HG02623 (cell line): ENCODE measurements around the gene GPR55.

Experiments
- ATAC-seq: cut with Tn5 transposase; IDR thresholded peaks from one replicate; pipeline ENCODE4 v1.9.1; 2021; ENCODE audit warnings: moderate library complexity; ENCODE audit not compliant: unreplicated experiment

Gene GPR55

GRCh38 chr2:230920167-230920566, 4.9 kb downstream of the GPR55 start:
- ATAC-seq = no peak

GRCh38 chr2:230919681-230920080, 5.4 kb downstream of the GPR55 start:
- no peak for ATAC-seq

- ATAC-seq = no peak
Measured at GRCh38 chr2:230919240-230919639, 5.8 kb downstream of the GPR55 start.

GRCh38 chr2:230916218-230916617, 8.8 kb downstream of the GPR55 start:
- ATAC-seq = no peak

GRCh38 chr2:230915319-230915718, 9.7 kb downstream of the GPR55 start:
- no peak for ATAC-seq

GRCh38 chr2:230914886-230915285, 10.2 kb downstream of the GPR55 start:
- ATAC-seq = no peak

GRCh38 chr2:230913406-230914143, 11.5 kb downstream of the GPR55 start:
- ATAC-seq = no peak

- ATAC-seq = no peak
Measured at GRCh38 chr2:230912724-230913123, 12.3 kb downstream of the GPR55 start.

GRCh38 chr2:230912046-230912445, 13.0 kb downstream of the GPR55 start:
- no peak for ATAC-seq

GRCh38 chr2:230910546-230911177, 14.4 kb downstream of the GPR55 start:
- ATAC-seq = no peak

GRCh38 chr2:230909841-230910545, 15.0 kb downstream of the GPR55 start:
- ATAC-seq = no peak

GRCh38 chr2:230908595-230909191, 16.3 kb downstream of the GPR55 start:
- no peak for ATAC-seq

GRCh38 chr2:230908092-230908594, 16.9 kb downstream of the GPR55 start:
- ATAC-seq = no peak

- no peak for ATAC-seq
Measured at GRCh38 chr2:230907361-230908091, 17.5 kb downstream of the GPR55 start.

- ATAC-seq = no peak
Measured at GRCh38 chr2:230906471-230907230, 18.4 kb downstream of the GPR55 start.

GRCh38 chr2:230905448-230906421, 19.3 kb downstream of the GPR55 start:
- ATAC-seq = no peak

GRCh38 chr2:230904856-230905447, 20.1 kb downstream of the GPR55 start:
- no peak for ATAC-seq
